CD4-positive, alpha-beta T cell (primary cell): ENCODE measurements around the gene PRKCI. TPM values are rescaled to one million over a fixed set of nuclear protein-coding genes. Genes with fewer than 3 reads are reported as not detected.

Source experiments
- ATAC-seq: fragments of 200-7000 bp; cut with Tn5 transposase; one replicate; pipeline ENCODE4 v1.10.0; 2022; ENCODE audit warnings: mild to moderate bottlenecking; ENCODE audit not compliant: poor library complexity
- CTCF ChIA-PET: fragments of 350-600 bp; sonication (Branson Sonifier 250); formaldehyde crosslinking; loops from one replicate; lab custom pipeline; 2021; ENCODE audit warnings: antibody characterized with exemption, inconsistent platforms; lab: Charles Lee
- POLR2A ChIA-PET: fragments of 350-600 bp; sonication (Branson Sonifier 250); formaldehyde crosslinking; loops from one replicate; lab custom pipeline; 2021; ENCODE audit warnings: antibody characterized with exemption, inconsistent platforms; lab: Charles Lee
- DNase-seq, 14 experiments: peaks; one replicate each; pipeline ENCODE4 v3.0.0-alpha.2; 2013 to 2020; ENCODE audit warnings: mixed read lengths in 2 of 14
- H3K27ac ChIP-seq, 2 donors: one replicate each; pipeline versions ENCODE4 v1.5.1 to v1.7.0; 2013; ENCODE audit warnings: low read length in 2 of 2, low read depth in 1 of 2, mild to moderate bottlenecking in 1 of 2
- H3K27me3 ChIP-seq, 2 experiments: 1 replicate in 1 of 2; 2 replicates in 1 of 2; pipeline versions ENCODE4 v1.6.1 to v1.7.0; 2013; ENCODE audit warnings: low read length in 2 of 2, control low read depth in 1 of 2, mild to moderate bottlenecking in 1 of 2, moderate library complexity in 1 of 2; ENCODE audit not compliant: insufficient read depth in 2 of 2, control insufficient read depth in 1 of 2
- H3K36me3 ChIP-seq: one replicate; pipeline ENCODE4 v1.6.1; 2013; ENCODE audit warnings: low read length, control low read depth; ENCODE audit not compliant: insufficient read depth
- H3K4me1 ChIP-seq: one replicate; pipeline ENCODE4 v1.6.1; 2013; ENCODE audit warnings: low read length, control low read depth; ENCODE audit not compliant: insufficient read depth
- H3K4me3 ChIP-seq: one replicate; pipeline ENCODE4 v1.5.1; 2013; ENCODE audit warnings: mild to moderate bottlenecking, low read length, moderate library complexity
- H3K9me3 ChIP-seq, 2 experiments: 1 replicate in 1 of 2; 2 replicates in 1 of 2; pipeline versions ENCODE4 v1.6.1 to v1.7.0; 2013; ENCODE audit warnings: low read length in 2 of 2, mild to moderate bottlenecking in 2 of 2, control low read depth in 1 of 2, moderate library complexity in 1 of 2; ENCODE audit not compliant: control insufficient read depth in 1 of 2, insufficient read depth in 1 of 2
- H3K27ac Mint-ChIP-seq: one replicate; pipeline ENCODE4 v1.8.0; 2020; ENCODE audit warnings: mixed read lengths
- H3K27me3 Mint-ChIP-seq: one replicate; pipeline ENCODE4 v1.8.0; 2021; ENCODE audit warnings: mixed read lengths
- H3K36me3 Mint-ChIP-seq: one replicate; pipeline ENCODE4 v1.8.0; 2021; ENCODE audit warnings: low read depth, mixed read lengths
- H3K4me1 Mint-ChIP-seq: one replicate; pipeline ENCODE4 v1.8.0; 2021; ENCODE audit warnings: low read depth, mixed read lengths
- H3K4me3 Mint-ChIP-seq: one replicate; pipeline ENCODE4 v1.8.0; 2020; ENCODE audit warnings: mild to moderate bottlenecking, mixed read lengths
- H3K9me3 Mint-ChIP-seq: one replicate; pipeline ENCODE4 v1.8.0; 2020; ENCODE audit warnings: mixed read lengths
- CTCF ChIP-seq: fragments of 200-600 bp; IDR thresholded peaks from one replicate; pipeline ENCODE4 v1.8.0; 2022; ENCODE audit warnings: antibody characterized with exemption, mild to moderate bottlenecking
- intact Hi-C, 2 experiments: fragments of 100-400 bp; cut with DNase I in 1 of 2; cut with micrococcal nuclease in 1 of 2; formaldehyde crosslinking; loops; one replicate each; pipeline versions ENCODE4 v1.15.1 to v1.9.0; 2023 to 2025; cut with DNase I, micrococcal nuclease
- total RNA-seq, 174 experiments: library from RNA in 2 of 174; stranded (reverse) in 2 of 174; gene quantifications; one replicate each; pipeline ENCODE4 v1.2.3 and lab custom pipeline; 2021 to 2026

PRKCI gene
- total RNA-seq, 2 experiments from 2014 or later, result 16.4 to 18.0 TPM

DNA sequence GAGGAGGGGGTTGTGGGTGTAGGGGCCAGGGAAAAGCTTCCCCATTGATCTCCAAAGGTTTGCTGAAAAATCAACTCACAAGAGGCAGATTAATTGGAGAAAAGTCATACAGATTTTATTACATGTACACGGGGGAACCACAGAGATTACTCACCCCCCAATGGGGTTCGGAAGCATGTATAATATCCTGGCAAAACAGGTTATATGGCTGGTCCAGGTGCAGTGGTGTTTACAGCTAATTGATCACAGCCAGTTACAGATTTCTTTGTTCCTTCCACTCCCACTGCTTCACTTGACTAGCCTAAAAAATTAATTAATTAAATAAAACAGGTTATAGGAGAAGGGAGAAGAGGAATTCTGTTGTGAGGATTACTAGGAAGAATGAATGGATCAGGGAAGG, 22.4 kb downstream of the PRKCI start:
- Histone ChIP-seq H3K36me3 (peaks cover 30% of the 10 kb centered on the region), H3K27ac (no peak overlapping the region), H3K4me3 (no peak overlapping the region), H3K4me1 (no peaks in the 10 kb centered on the region), H3K9me3 (no peaks in the 10 kb centered on the region), H3K27me3 (no peaks in the 10 kb centered on the region)
- Mint-ChIP-seq H3K27me3 (no peaks in the 10 kb centered on the region), H3K36me3 (peaks cover 54% of the 10 kb centered on the region), H3K4me1 (no peaks in the 10 kb centered on the region), H3K27ac (no peak overlapping the region), H3K9me3 (no peaks in the 10 kb centered on the region), H3K4me3 (no peak overlapping the region)
- CTCF ChIA-PET, result no interaction called here
- no peak for ATAC-seq
- POLR2A ChIA-PET, result no interaction called here
- intact Hi-C loops, result no loop called here
- no peak for DNase-seq
- no peak for TF ChIP-seq CTCF

- ChIA-PET CTCF (no interaction called here), POLR2A (no interaction called here)
- TF ChIP-seq CTCF, result no peak
- Mint-ChIP-seq H3K27me3 (no peaks in the 10 kb centered on the region), H3K4me1 (no peaks in the 10 kb centered on the region), H3K36me3 (peaks cover 56% of the 10 kb centered on the region), H3K9me3 (no peaks in the 10 kb centered on the region), H3K4me3 (no peak overlapping the region), H3K27ac (no peak overlapping the region)
- peaks cover 28% of the 10 kb centered on the region for H3K36me3 ChIP-seq
- H3K9me3 ChIP-seq, result no peaks in the 10 kb centered on the region
- H3K4me1 ChIP-seq, result no peaks in the 10 kb centered on the region
- H3K27me3 ChIP-seq, result no peaks in the 10 kb centered on the region
- no peak overlapping the region for H3K27ac ChIP-seq
- ATAC-seq (no peak), DNase-seq (no peak)
- intact Hi-C loops, result no loop called here
- H3K4me3 ChIP-seq, result no peak overlapping the region
These were observed 25.7 kb downstream of the PRKCI start for GRCh38 chr3:170247875-170248274.

DNA sequence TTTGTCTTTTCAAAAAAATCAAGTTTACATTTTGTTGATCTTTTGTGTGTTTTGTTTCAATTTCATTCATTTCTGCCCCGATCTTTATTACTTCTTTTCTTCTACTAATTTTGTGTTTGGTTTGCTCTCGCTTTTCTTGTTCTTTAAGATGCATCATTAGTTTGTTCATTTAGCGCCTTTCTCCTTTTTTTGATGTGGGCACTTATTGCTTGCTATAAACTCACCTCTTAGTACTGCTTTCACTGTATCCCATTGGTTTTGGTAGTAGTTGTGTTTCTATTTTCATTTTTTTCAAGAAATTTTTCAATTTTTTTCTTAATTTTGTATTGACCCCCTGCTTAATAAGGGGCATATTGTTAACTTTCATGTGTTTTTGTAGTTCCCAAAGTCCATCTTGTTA, 34.4 kb downstream of the PRKCI start:
- no peak overlapping the region for H3K4me3 Mint-ChIP-seq
- peaks cover 74% of the 10 kb centered on the region for H3K36me3 Mint-ChIP-seq
- intact Hi-C loops, result loop anchor here in 1 of 2 experiments (5.0 kb wide), 1 partner anchor 34 kb away; the partner anchor contains the start of gene PRKCI
- H3K27ac Mint-ChIP-seq, result no peak overlapping the region
- ATAC-seq (no peak), DNase-seq (no peak)
- no peak for TF ChIP-seq CTCF
- H3K27me3 Mint-ChIP-seq, result no peaks in the 10 kb centered on the region
- Histone ChIP-seq H3K9me3 (no peaks in the 10 kb centered on the region), H3K4me1 (peaks cover 6% of the 10 kb centered on the region), H3K27ac (no peak overlapping the region), H3K27me3 (no peaks in the 10 kb centered on the region), H3K4me3 (no peak overlapping the region), H3K36me3 (peaks cover 13% of the 10 kb centered on the region)
- peaks cover 3% of the 10 kb centered on the region for H3K9me3 Mint-ChIP-seq
- POLR2A ChIA-PET, result no interaction called here
- peaks cover 44% of the 10 kb centered on the region for H3K4me1 Mint-ChIP-seq
- CTCF ChIA-PET, result no interaction called here
